Fibroblast of lung (primary cell): ENCODE results near the gene PAIP1. TPM values are rescaled to one million over a fixed set of nuclear protein-coding genes. Genes with fewer than 3 reads are reported as not detected.

Experiments
- DNase-seq, 2 donors: peaks; one replicate each; pipeline versions ENCODE4 v3.0.0 to v3.0.0-alpha.2; 2010; ENCODE audit warnings: low read depth in 2 of 2
- H2AFZ ChIP-seq: 2 replicates; pipeline ENCODE4 v1.5.1; 2012; ENCODE audit warnings: low read length, control low read depth, inconsistent platforms
- H3K27ac ChIP-seq: 2 replicates; pipeline ENCODE4 v1.5.1; 2011; ENCODE audit warnings: low read length, control low read depth; ENCODE audit not compliant: insufficient read depth
- H3K27me3 ChIP-seq: 2 replicates; pipeline ENCODE4 v1.5.1; 2011; ENCODE audit warnings: mild to moderate bottlenecking, low read length; ENCODE audit not compliant: control insufficient read depth, insufficient read depth
- H3K36me3 ChIP-seq: 2 replicates; pipeline ENCODE4 v1.5.1; 2011; ENCODE audit warnings: low read length; ENCODE audit not compliant: control insufficient read depth, insufficient read depth
- H3K4me1 ChIP-seq: 2 replicates; pipeline ENCODE4 v1.5.1; 2011; ENCODE audit warnings: low read length; ENCODE audit not compliant: control insufficient read depth, insufficient read depth; ENCODE audit errors: extremely low read depth
- H3K4me2 ChIP-seq: 2 replicates; pipeline ENCODE4 v1.5.1; 2011; ENCODE audit warnings: low read length, control low read depth; ENCODE audit not compliant: insufficient read depth; ENCODE audit errors: extremely low read depth
- H3K4me3 ChIP-seq, 4 experiments: fragments of 200-600 bp in 1 of 4; sonication (generic) in 1 of 4; replicated peaks in 1 of 4; 2 replicates each; pipeline ENCODE4 v1.5.1; 2011 to 2016; ENCODE audit warnings: low read length in 4 of 4, low read depth in 3 of 4, mild to moderate bottlenecking in 3 of 4, control low read depth in 2 of 4, inconsistent platforms in 1 of 4, mixed read lengths in 1 of 4; ENCODE audit not compliant: insufficient read depth in 1 of 4; ENCODE audit errors: control extremely low read depth in 1 of 4
- H3K79me2 ChIP-seq: 2 replicates; pipeline ENCODE4 v1.5.1; 2012; ENCODE audit warnings: mild to moderate bottlenecking, low read length, inconsistent platforms; ENCODE audit not compliant: control insufficient read depth, insufficient read depth
- H3K9ac ChIP-seq: 2 replicates; pipeline ENCODE4 v1.5.1; 2011; ENCODE audit warnings: mild to moderate bottlenecking, low read length, control low read depth; ENCODE audit not compliant: insufficient read depth
- H3K9me3 ChIP-seq: 2 replicates; pipeline ENCODE4 v1.5.1; 2012; ENCODE audit warnings: low read depth, low read length; ENCODE audit not compliant: control insufficient read depth, insufficient read depth
- H4K20me1 ChIP-seq: 2 replicates; pipeline ENCODE4 v1.5.1; 2011; ENCODE audit warnings: low read length; ENCODE audit not compliant: control insufficient read depth, insufficient read depth; ENCODE audit errors: extremely low read depth
- CTCF ChIP-seq, 2 donors: IDR thresholded peaks in 1 of 2; conservative IDR thresholded peaks in 1 of 2; 1 replicate in 1 of 2; 2 replicates in 1 of 2; pipeline ENCODE4 v1.5.1; 2011 to 2012; ENCODE audit warnings: low read length in 2 of 2, control low read depth in 1 of 2, inconsistent platforms in 1 of 2, low read depth in 1 of 2, mild to moderate bottlenecking in 1 of 2
- EZH2 ChIP-seq: IDR thresholded peaks from 2 replicates; pipeline ENCODE4 v1.5.1; 2012; ENCODE audit warnings: low read length, control low read depth, mild to moderate bottlenecking; ENCODE audit errors: missing control alignments
- polyA plus RNA-seq, 2 donors: library from polyadenylated mRNA; depleted of rRNA in 1 of 2; stranded (reverse) in 1 of 2; unstranded in 1 of 2; fragments of >200 nt; gene quantifications; 2 replicates each; pipeline ENCODE4 v1.2.1, GENCODE V29; 2011 to 2012; ENCODE audit warnings: missing spikeins in 1 of 2
- total RNA-seq: library from RNA; depleted of rRNA; stranded (reverse); fragments of >200 nt; gene quantifications from 2 replicates; pipeline ENCODE4 v1.2.1, GENCODE V29; 2014

The PAIP1 gene
- total and polyA plus RNA-seq, 2 donors (not counting 1 experiment from before 2014, with no cell fraction given) = 85.4 to 120 TPM

- peaks cover 43% of the 10 kb centered on the region for H3K79me2 ChIP-seq
- no peak overlapping the region for H3K27ac ChIP-seq
- no peaks in the 10 kb centered on the region for H3K4me1 ChIP-seq
- no peaks in the 10 kb centered on the region for H4K20me1 ChIP-seq
- DNase-seq = no peak
- peaks cover 12% of the 10 kb centered on the region for H3K36me3 ChIP-seq
- no peak overlapping the region for H2AFZ ChIP-seq
- TF ChIP-seq CTCF (conservative IDR thresholded peaks at IDR 0.05 in 1 of 2, IDR thresholded peaks at IDR 0.05 in 1 of 2; ENCODE audit: low read depth in 1 of 2, low read length in 2 of 2) (no peak), EZH2 (no peak)
- no peak overlapping the region for H3K4me3 ChIP-seq
- H3K4me2 ChIP-seq = no peak overlapping the region
- H3K9ac ChIP-seq = no peak overlapping the region
- H3K9me3 ChIP-seq = no peaks in the 10 kb centered on the region
- no peaks in the 10 kb centered on the region for H3K27me3 ChIP-seq
Measured at GRCh38 chr5:43548358-43548757, 8.5 kb downstream of the PAIP1 start.

- Histone ChIP-seq H3K4me2 (no peak overlapping the region), H3K27ac (no peak overlapping the region), H4K20me1 (no peaks in the 10 kb centered on the region), H3K9ac (no peak overlapping the region), H3K4me3 (no peak overlapping the region), H2AFZ (no peak overlapping the region), H3K9me3 (no peaks in the 10 kb centered on the region), H3K4me1 (no peaks in the 10 kb centered on the region), H3K27me3 (no peaks in the 10 kb centered on the region), H3K36me3 (peaks cover 9% of the 10 kb centered on the region), H3K79me2 (peaks cover 35% of the 10 kb centered on the region)
- DNase-seq = no peak
- no peak for TF ChIP-seq CTCF (conservative IDR thresholded peaks at IDR 0.05 in 1 of 2, IDR thresholded peaks at IDR 0.05 in 1 of 2; ENCODE audit: low read depth in 1 of 2, low read length in 2 of 2)
- TF ChIP-seq EZH2 = no peak
Measured at GRCh38 chr5:43547532-43547931, 9.3 kb downstream of the PAIP1 start.

GRCh38 chr5:43543434-43543833 lies 13.4 kb downstream of the PAIP1 start:
- peaks cover 8% of the 10 kb centered on the region for H3K36me3 ChIP-seq
- H2AFZ ChIP-seq = no peak overlapping the region
- no peaks in the 10 kb centered on the region for H3K9me3 ChIP-seq
- H3K4me2 ChIP-seq = no peak overlapping the region
- no peaks in the 10 kb centered on the region for H3K4me1 ChIP-seq
- H3K79me2 ChIP-seq = peaks cover 3% of the 10 kb centered on the region
- H3K27ac ChIP-seq = no peak overlapping the region
- H3K4me3 ChIP-seq = no peak overlapping the region
- no peaks in the 10 kb centered on the region for H3K27me3 ChIP-seq
- no peak overlapping the region for H3K9ac ChIP-seq
- TF ChIP-seq EZH2 (no peak), CTCF (conservative IDR thresholded peaks at IDR 0.05 in 1 of 2, IDR thresholded peaks at IDR 0.05 in 1 of 2; ENCODE audit: low read depth in 1 of 2, low read length in 2 of 2) (no peak)
- peak in 1 of 2 donors; percentile 54 for DNase-seq
- H4K20me1 ChIP-seq = no peaks in the 10 kb centered on the region
